LNCaP clone FGC (cell line): ENCODE results near the gene PRKN.

Source experiments
- DNase-seq: peaks from one replicate; pipeline ENCODE4 v3.0.0-alpha.2; 2011; ENCODE audit warnings: low read depth
- H3K4me3 ChIP-seq: 2 replicates; pipeline ENCODE4 v1.5.1; 2011; ENCODE audit warnings: mild to moderate bottlenecking, low read depth, low read length, control low read depth
- TF ChIP-seq, protein P1 (sequence below): IDR thresholded peaks from 2 replicates; pipeline ENCODE4 v1.5.1; 2012; ENCODE audit warnings: mild to moderate bottlenecking; ENCODE audit not compliant: control insufficient read depth, insufficient read depth; ENCODE audit errors: extremely low read depth

Gene PRKN

DNA sequence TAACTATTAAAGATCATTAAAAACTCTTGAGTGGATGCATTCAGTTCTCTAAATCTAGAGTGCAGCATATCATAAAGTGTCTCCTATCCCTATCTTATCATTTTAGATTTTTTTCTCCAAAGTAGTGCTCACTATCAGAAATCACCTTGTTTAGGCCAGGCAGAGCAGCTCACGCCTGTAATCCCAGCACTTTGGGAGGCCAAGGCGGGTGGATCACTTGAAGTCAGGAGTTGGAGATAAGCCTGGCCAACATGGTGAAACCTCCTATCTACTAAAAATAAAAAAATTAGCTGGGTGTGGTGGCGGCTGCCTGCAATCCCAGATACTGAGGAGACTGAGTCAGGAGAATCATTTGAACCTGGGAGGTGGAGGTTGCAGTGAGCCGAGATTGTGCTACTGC lies 368.9 kb downstream of the PRKN start:
- DNase-seq: no peak
- TF ChIP-seq, protein P1, sequence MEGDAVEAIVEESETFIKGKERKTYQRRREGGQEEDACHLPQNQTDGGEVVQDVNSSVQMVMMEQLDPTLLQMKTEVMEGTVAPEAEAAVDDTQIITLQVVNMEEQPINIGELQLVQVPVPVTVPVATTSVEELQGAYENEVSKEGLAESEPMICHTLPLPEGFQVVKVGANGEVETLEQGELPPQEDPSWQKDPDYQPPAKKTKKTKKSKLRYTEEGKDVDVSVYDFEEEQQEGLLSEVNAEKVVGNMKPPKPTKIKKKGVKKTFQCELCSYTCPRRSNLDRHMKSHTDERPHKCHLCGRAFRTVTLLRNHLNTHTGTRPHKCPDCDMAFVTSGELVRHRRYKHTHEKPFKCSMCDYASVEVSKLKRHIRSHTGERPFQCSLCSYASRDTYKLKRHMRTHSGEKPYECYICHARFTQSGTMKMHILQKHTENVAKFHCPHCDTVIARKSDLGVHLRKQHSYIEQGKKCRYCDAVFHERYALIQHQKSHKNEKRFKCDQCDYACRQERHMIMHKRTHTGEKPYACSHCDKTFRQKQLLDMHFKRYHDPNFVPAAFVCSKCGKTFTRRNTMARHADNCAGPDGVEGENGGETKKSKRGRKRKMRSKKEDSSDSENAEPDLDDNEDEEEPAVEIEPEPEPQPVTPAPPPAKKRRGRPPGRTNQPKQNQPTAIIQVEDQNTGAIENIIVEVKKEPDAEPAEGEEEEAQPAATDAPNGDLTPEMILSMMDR: no peak
- no peak overlapping the region for H3K4me3 ChIP-seq

DNA sequence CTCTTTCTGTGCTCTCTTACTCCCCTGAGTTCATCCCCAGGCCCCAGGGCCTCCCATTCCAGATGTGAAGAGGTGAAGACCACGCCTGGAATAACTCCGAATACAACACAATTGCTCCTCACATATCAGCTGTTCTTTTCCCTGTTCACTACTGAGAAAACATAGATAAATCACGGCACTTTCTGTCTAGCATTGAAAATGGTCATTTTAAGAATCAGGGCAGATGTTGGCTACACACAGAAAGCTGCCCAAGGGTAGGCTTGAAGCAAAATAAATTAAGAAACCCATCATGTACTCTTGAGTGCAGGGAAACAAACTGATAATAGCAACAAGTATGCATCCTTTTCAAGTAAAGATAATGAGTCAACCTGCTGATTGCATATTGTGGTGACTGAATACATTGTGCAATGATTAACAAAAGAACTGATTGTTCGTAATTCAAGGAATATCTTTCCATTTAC lies 382.5 kb downstream of the PRKN start:
- no peak for DNase-seq
- TF ChIP-seq, protein P1: no peak
- H3K4me3 ChIP-seq: no peak overlapping the region

DNA sequence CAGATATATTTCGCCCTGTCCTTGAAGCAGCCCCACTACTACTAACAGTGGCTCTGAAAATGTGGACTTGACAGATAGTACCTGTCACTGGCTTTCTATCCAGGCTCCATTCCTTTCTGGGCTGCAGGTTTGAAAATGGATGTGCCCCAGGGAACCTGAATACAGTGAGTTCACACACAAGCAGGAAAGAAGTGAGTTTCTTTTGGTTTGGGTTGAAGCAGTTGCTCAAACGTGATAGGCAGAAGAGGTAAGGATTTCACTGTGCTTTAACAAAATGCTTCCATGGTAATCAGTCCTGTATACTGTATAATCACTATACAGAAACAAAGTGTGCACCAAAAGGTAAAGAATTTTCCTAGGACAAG lies 382.9 kb downstream of the PRKN start:
- H3K4me3 ChIP-seq: no peak overlapping the region
- no peak for DNase-seq
- TF ChIP-seq, protein P1: no peak

DNA sequence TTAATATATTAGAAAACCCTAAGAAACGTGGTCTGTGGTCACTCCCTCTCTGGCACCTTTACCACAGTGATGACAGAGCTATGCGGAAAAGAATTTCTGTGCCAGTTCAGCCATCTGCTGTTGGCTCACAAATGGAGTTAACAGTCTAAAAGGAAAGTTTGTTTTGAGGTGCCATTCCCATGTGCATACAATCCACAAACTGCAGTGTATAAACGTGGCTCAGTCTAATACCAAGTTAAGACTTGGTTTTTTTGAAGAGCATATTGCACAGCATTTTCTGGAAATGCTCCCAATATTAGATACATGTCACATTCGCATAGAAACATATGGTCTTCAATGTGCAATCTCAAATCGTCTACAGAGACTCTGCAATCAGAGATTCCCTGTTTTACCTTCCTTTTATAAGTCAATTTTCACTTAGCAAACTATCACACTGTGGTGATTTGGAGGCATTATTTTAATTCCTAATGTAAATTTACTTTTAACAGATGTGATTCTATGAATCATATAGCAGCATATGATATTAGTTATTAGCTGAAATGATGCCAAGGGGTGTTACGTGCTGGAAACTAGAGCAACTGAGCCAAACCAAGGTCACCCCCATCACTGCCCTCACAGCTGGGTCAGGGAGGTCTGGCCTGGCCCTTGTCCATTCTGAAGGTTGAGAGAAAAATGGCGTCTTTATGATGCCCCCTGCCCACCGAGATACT lies 383.5 kb downstream of the PRKN start:
- TF ChIP-seq, protein P1: no peak
- H3K4me3 ChIP-seq: no peak overlapping the region
- DNase-seq: no peak

DNA sequence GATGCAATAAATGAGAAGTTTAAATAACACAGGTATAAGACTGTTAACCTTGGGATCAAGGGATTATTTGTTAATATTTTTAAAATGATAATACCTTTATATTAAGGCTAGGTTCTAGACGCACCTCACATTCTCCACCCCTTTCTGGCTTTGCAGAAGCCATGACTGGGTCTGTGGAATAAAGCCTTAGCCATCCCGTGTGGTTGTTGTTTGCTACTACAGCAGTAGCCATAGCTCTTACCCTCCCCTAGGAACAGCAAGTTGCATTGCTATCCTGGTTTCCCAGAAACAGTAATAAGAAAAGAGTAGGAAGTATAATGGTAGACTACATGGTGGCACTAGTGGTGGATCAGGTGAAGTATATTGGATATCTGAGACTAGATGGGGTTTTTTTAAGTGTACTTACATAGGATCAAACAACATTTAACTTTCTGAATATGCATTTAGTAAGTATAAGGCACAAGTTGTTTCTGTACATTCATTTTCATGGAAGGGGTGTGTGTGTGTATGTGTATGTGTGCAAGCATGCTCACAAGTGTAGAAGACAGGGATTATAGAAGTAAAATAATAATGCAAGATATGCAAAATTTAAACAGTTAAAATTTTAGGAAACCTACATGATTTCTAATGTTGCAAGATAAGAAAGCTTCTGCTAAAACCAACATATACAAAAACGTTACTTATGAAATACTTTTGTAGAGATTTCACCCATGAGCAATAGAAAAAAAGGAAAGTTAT lies 384.2 kb downstream of the PRKN start:
- no peak for DNase-seq
- TF ChIP-seq, protein P1: no peak
- no peak overlapping the region for H3K4me3 ChIP-seq

DNA sequence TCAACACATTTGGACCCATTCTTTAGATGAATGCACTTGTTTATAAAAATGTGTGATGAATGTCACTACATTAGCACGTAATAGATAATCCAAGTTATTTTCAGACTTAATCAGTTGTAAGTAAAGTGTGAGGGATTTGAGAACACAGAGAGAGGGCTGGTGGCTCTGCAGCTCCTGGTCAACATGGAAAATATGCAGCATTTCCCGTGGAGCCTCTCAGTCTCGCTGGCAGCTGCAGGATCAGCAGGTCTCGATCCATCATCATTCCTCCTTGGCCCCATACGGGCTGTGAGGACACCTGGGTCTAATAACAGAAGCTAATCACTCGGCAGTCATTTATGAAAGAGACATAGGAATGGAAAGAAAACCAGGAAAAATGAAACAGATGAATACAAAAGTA lies 390.2 kb downstream of the PRKN start:
- DNase-seq: no peak
- TF ChIP-seq, protein P1: no peak
- no peak overlapping the region for H3K4me3 ChIP-seq

DNA sequence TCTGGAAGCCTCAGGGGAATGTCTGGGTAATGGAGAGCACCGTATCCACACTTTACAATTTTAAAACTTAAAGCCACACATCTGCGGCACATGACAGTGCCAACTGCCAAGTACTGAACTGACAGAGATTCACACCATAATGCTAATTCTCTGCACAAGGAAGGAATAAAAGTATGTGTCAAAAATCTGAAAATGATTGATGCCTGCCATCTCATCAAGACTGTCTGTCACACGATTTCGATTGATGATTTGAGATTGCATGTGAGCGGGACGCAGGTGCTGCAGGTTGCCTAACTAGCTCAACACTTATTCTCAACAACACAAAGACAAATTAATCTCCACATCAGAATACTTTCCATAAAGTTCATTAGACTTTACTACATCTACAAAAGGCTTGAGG lies 391.2 kb downstream of the PRKN start:
- H3K4me3 ChIP-seq: no peak overlapping the region
- TF ChIP-seq, protein P1: no peak
- DNase-seq: no peak
